GM23338 (cell line): ENCODE results near the gene SPECC1. TPM values are rescaled to one million over a fixed set of nuclear protein-coding genes. Genes with fewer than 3 reads are reported as not detected.

ENCODE experiments used
- ATAC-seq: fragments of 200-7000 bp; cut with Tn5 transposase; 3 replicates; pipeline ENCODE4 v1.9.1; 2020
- DNase-seq: peaks from one replicate; pipeline ENCODE4 v3.0.0-alpha.2; 2015; ENCODE audit warnings: low spot score
- H2AFZ ChIP-seq: fragments of 200-600 bp; sonication (generic); 2 replicates; pipeline ENCODE4 v1.8.0; 2016; ENCODE audit warnings: antibody characterized with exemption, mild to moderate bottlenecking, moderate library complexity
- H3F3A ChIP-seq: fragments of 200-600 bp; sonication (generic); replicated peaks from 2 replicates; pipeline ENCODE4 v1.8.0; 2017; ENCODE audit warnings: antibody characterized with exemption, mixed run types, low read depth
- H3K27ac ChIP-seq: fragments of 200-600 bp; sonication (generic); 2 replicates; pipeline ENCODE4 v1.6.1; 2016; ENCODE audit warnings: low read depth
- H3K27me3 ChIP-seq: fragments of 200-600 bp; sonication (generic); 2 replicates; pipeline ENCODE4 v1.8.0; 2016; ENCODE audit warnings: mild to moderate bottlenecking, mixed run types, moderate library complexity; ENCODE audit not compliant: insufficient read depth
- H3K36me3 ChIP-seq: fragments of 200-600 bp; sonication (generic); 2 replicates; pipeline ENCODE4 v1.8.0; 2016; ENCODE audit warnings: mild to moderate bottlenecking; ENCODE audit not compliant: insufficient read depth
- H3K4me1 ChIP-seq: fragments of 200-600 bp; sonication (generic); 2 replicates; pipeline ENCODE4 v1.8.0; 2016; ENCODE audit warnings: mild to moderate bottlenecking, moderate library complexity; ENCODE audit not compliant: insufficient read depth
- H3K4me2 ChIP-seq: fragments of 200-600 bp; sonication (generic); 2 replicates; pipeline ENCODE4 v1.7.1; 2017; ENCODE audit warnings: mixed run types
- H3K4me3 ChIP-seq: fragments of 200-600 bp; sonication (generic); 2 replicates; pipeline ENCODE4 v1.6.1; 2016; ENCODE audit warnings: mixed run types
- H3K79me2 ChIP-seq: fragments of 200-600 bp; sonication (generic); replicated peaks from 2 replicates; pipeline ENCODE4 v1.8.0; 2017; ENCODE audit warnings: mild to moderate bottlenecking; ENCODE audit not compliant: insufficient read depth
- H3K9me2 ChIP-seq: fragments of 200-600 bp; sonication (generic); 2 replicates; pipeline ENCODE4 v1.8.0; 2017; ENCODE audit not compliant: insufficient read depth
- H4K20me1 ChIP-seq: fragments of 200-600 bp; sonication (generic); replicated peaks from 2 replicates; pipeline ENCODE4 v1.8.0; 2017; ENCODE audit warnings: mild to moderate bottlenecking; ENCODE audit not compliant: insufficient read depth
- H3K27ac Mint-ChIP-seq: 2 replicates; pipeline ENCODE4 v1.8.0; 2020; ENCODE audit warnings: inconsistent platforms, mild to moderate bottlenecking, moderate library complexity, mixed read lengths
- H3K27me3 Mint-ChIP-seq: 3 replicates; pipeline ENCODE4 v1.8.0; 2022; ENCODE audit warnings: low read depth, mild to moderate bottlenecking, moderate library complexity, mixed read lengths, inconsistent platforms; ENCODE audit not compliant: insufficient read depth, poor library complexity
- H3K36me3 Mint-ChIP-seq: 3 replicates; pipeline ENCODE4 v1.8.0; 2021; ENCODE audit warnings: low read depth, mild to moderate bottlenecking, inconsistent platforms, moderate library complexity, mixed read lengths
- H3K4me1 Mint-ChIP-seq: 3 replicates; pipeline ENCODE4 v1.8.0; 2020; ENCODE audit warnings: mild to moderate bottlenecking, inconsistent platforms, mixed read lengths
- H3K4me3 Mint-ChIP-seq: 3 replicates; pipeline ENCODE4 v1.8.0; 2021; ENCODE audit warnings: moderate library complexity, mild to moderate bottlenecking, inconsistent platforms, mixed read lengths
- H3K9me3 Mint-ChIP-seq: 3 replicates; pipeline ENCODE4 v1.8.0; 2020; ENCODE audit warnings: moderate library complexity, mild to moderate bottlenecking, inconsistent platforms, mixed read lengths
- CREB1 ChIP-seq: fragments of 250-450 bp; sonication (Bioruptor Pico); IDR thresholded peaks from 2 replicates; pipeline ENCODE4 v1.5.0; 2020; ENCODE audit warnings: low read depth, mild to moderate bottlenecking, moderate library complexity
- CTCF ChIP-seq, 2 experiments: fragments of 200-600 bp in 1 of 2; sonication (generic) in 1 of 2; conservative IDR thresholded peaks; 2 replicates each; pipeline versions ENCODE4 v1.5.1 to v1.6.1; 2016 to 2017; ENCODE audit warnings: antibody characterized with exemption in 2 of 2, low read depth in 2 of 2, mild to moderate bottlenecking in 2 of 2, moderate library complexity in 1 of 2
- ETS1 ChIP-seq: IDR thresholded peaks from 2 replicates; pipeline ENCODE4 v1.6.1; 2016; ENCODE audit warnings: antibody characterized with exemption
- EZH2 ChIP-seq: fragments of 200-600 bp; sonication (generic); IDR thresholded peaks from one replicate; pipeline ENCODE4 v1.8.0; 2017; ENCODE audit warnings: antibody characterized with exemption, mild to moderate bottlenecking, low read depth; ENCODE audit not compliant: unreplicated experiment
- EZH2phosphoT487 ChIP-seq: fragments of 200-600 bp; sonication (generic); IDR thresholded peaks from one replicate; pipeline ENCODE4 v1.8.1; 2018; ENCODE audit warnings: antibody characterized with exemption; ENCODE audit not compliant: unreplicated experiment
- JUNB ChIP-seq: IDR thresholded peaks from one replicate; pipeline ENCODE4 v1.6.1; 2016; ENCODE audit warnings: antibody characterized with exemption; ENCODE audit not compliant: unreplicated experiment
- NANOG ChIP-seq: IDR thresholded peaks from 2 replicates; pipeline ENCODE4 v1.6.1; 2016; ENCODE audit warnings: antibody characterized with exemption, borderline replicate concordance
- POLR2AphosphoS5 ChIP-seq: IDR thresholded peaks from 2 replicates; pipeline ENCODE4 v1.6.1; 2016; ENCODE audit warnings: antibody characterized with exemption, low read depth
- REST ChIP-seq: IDR thresholded peaks from one replicate; pipeline ENCODE4 v1.6.1; 2018; ENCODE audit warnings: antibody characterized with exemption; ENCODE audit not compliant: unreplicated experiment
- STAT1 ChIP-seq: IDR thresholded peaks from one replicate; pipeline ENCODE4 v1.6.1; 2016; ENCODE audit warnings: antibody characterized with exemption; ENCODE audit not compliant: unreplicated experiment
- ZNF114 ChIP-seq: fragments of 250-450 bp; sonication (Bioruptor Pico); IDR thresholded peaks from 2 replicates; pipeline ENCODE4 v1.5.0; 2020; ENCODE audit warnings: mild to moderate bottlenecking, moderate library complexity
- ZNF331 ChIP-seq: fragments of 250-450 bp; sonication (Bioruptor Pico); IDR thresholded peaks from 2 replicates; pipeline ENCODE4 v1.5.0; 2020; ENCODE audit warnings: low read depth, mild to moderate bottlenecking, moderate library complexity
- ZNF462 ChIP-seq: fragments of 250-450 bp; sonication (Bioruptor Pico); IDR thresholded peaks from 2 replicates; pipeline ENCODE4 v1.5.0; 2020; ENCODE audit warnings: mild to moderate bottlenecking, moderate library complexity
- polyA plus RNA-seq: library from polyadenylated mRNA; unstranded; fragments of >200 nt; fragmentation: Nextera tagmentation; extraction: Ambion mirVana; gene quantifications from 2 replicates; pipeline ENCODE4 v1.2.1, GENCODE V29; 2016
- total RNA-seq: library from RNA; depleted of rRNA; stranded (reverse); fragments of >200 nt; shearing (Covaris generic); gene quantifications from 2 replicates; pipeline ENCODE4 v1.2.3, GENCODE V29; 2014

Gene SPECC1
- total and polyA plus RNA-seq, 2 experiments from 2014 or later: 42.6 to 101 TPM

- Histone ChIP-seq H3K27ac (no peak overlapping the region), H3K27me3 (no peaks in the 10 kb centered on the region), H3K4me2 (no peak overlapping the region), H3F3A (no peaks in the 10 kb centered on the region), H3K79me2 (no peaks in the 10 kb centered on the region), H3K4me3 (no peak overlapping the region), H4K20me1 (no peaks in the 10 kb centered on the region), H3K9me2 (no peaks in the 10 kb centered on the region), H3K4me1 (0 out of 2 replicates have a peak, but pooled peaks cover 6% of the 10 kb centered on the region), H3K36me3 (no peaks in the 10 kb centered on the region), H2AFZ (no peak overlapping the region)
- no peak for TF ChIP-seq CREB1 (CRISPR knock-in tag)
- TF ChIP-seq ETS1: no peak
- no peak for TF ChIP-seq ZNF331 (CRISPR knock-in tag)
- no peak for TF ChIP-seq REST
- TF ChIP-seq POLR2AphosphoS5: no peak
- TF ChIP-seq NANOG: no peak
- no peak for TF ChIP-seq JUNB
- no peak for TF ChIP-seq ZNF114
- TF ChIP-seq EZH2: no peak
- TF ChIP-seq STAT1: no peak
- TF ChIP-seq EZH2phosphoT487: no peak
- TF ChIP-seq ZNF462: no peak
- no peak for TF ChIP-seq CTCF (conservative IDR thresholded peaks at IDR 0.05; ENCODE audit: low read depth in 2 of 2)
- no peak for DNase-seq
- no peak overlapping the region for H3K27ac Mint-ChIP-seq
- H3K9me3 Mint-ChIP-seq: no peaks in the 10 kb centered on the region; the same call in 2 of the 3 replicates
- H3K27me3 Mint-ChIP-seq: peaks cover 5% of the 10 kb centered on the region
- no peak overlapping the region for H3K4me3 Mint-ChIP-seq
- H3K4me1 Mint-ChIP-seq: peaks cover 34% of the 10 kb centered on the region
- no peaks in the 10 kb centered on the region; the same call in 2 of the 3 replicates for H3K36me3 Mint-ChIP-seq
- ATAC-seq: no peak
Observed at GRCh38 chr17:20083156-20083859, 74.1 kb downstream of the SPECC1 start.
